PC-9 (cell line): ENCODE results near the gene GLCE.

ENCODE experiments used
- EZH2 ChIP-seq: fragments of 200-600 bp; sonication (generic); IDR thresholded peaks from 2 replicates; pipeline ENCODE4 v1.8.0; 2017; ENCODE audit warnings: antibody characterized with exemption, low read depth
- TF ChIP-seq, protein P1 (sequence below): fragments of 200-600 bp; sonication (generic); conservative IDR thresholded peaks from 2 replicates; pipeline ENCODE4 v1.6.1; 2017; ENCODE audit warnings: mixed run types, antibody characterized with exemption, mild to moderate bottlenecking, moderate library complexity

DNA sequence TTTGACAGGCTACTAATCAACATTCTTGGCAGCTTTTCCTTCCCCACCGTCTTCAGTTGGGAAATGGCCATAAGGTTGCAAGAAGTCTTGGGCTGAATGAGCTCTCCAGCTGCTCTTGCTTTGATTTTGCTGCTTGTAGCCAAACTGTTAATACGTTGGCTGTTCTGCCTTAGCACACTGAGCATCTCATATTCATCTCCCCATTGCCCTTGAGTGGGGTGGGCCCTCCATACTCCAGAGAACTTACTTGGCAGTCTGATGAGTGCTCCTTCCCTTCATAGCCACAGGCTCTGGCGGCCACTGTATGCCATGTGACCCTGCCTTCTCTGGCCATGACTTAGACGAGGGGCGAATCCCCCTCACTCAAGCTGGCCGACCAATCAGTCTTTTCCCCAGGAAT, 112.5 kb downstream of the GLCE start:
- TF ChIP-seq EZH2 = no peak
- TF ChIP-seq, protein P1, sequence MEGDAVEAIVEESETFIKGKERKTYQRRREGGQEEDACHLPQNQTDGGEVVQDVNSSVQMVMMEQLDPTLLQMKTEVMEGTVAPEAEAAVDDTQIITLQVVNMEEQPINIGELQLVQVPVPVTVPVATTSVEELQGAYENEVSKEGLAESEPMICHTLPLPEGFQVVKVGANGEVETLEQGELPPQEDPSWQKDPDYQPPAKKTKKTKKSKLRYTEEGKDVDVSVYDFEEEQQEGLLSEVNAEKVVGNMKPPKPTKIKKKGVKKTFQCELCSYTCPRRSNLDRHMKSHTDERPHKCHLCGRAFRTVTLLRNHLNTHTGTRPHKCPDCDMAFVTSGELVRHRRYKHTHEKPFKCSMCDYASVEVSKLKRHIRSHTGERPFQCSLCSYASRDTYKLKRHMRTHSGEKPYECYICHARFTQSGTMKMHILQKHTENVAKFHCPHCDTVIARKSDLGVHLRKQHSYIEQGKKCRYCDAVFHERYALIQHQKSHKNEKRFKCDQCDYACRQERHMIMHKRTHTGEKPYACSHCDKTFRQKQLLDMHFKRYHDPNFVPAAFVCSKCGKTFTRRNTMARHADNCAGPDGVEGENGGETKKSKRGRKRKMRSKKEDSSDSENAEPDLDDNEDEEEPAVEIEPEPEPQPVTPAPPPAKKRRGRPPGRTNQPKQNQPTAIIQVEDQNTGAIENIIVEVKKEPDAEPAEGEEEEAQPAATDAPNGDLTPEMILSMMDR = no peak
